Gastrocnemius medialis (tissue), 4 donors: ENCODE data around the gene DNM2. TPM values are rescaled to one million over a fixed set of nuclear protein-coding genes. Genes with fewer than 3 reads are reported as not detected.

ENCODE experiments used
- ATAC-seq, 2 donors: fragments of 150-250 bp; one replicate each; pipeline ENCODE4 v1.9.1; 2016
- DNase-seq, 2 donors: peaks; one replicate each; pipeline ENCODE4 v3.0.0-alpha.2; 2019
- H3K27ac ChIP-seq, 4 donors: fragments of 200-600 bp; sonication (generic); 1 replicate in 1 of 4; 2 replicates in 3 of 4; pipeline ENCODE4 v1.5.1; 2016 to 2018; ENCODE audit warnings: mild to moderate bottlenecking in 2 of 4, moderate library complexity in 1 of 4
- H3K27me3 ChIP-seq, 3 donors: fragments of 200-600 bp; sonication (generic) in 2 of 3; 1 replicate in 1 of 3; 2 replicates in 2 of 3; pipeline versions ENCODE4 v1.5.1 to v1.6.0; 2016 to 2019; ENCODE audit warnings: mild to moderate bottlenecking in 1 of 3, moderate library complexity in 1 of 3
- H3K36me3 ChIP-seq, 2 donors: fragments of 200-600 bp; sonication (generic) in 1 of 2; one replicate each; pipeline ENCODE4 v1.5.1; 2017 to 2018
- H3K4me1 ChIP-seq, 2 donors: fragments of 200-600 bp; sonication (generic) in 1 of 2; one replicate each; pipeline ENCODE4 v1.5.1; 2016 to 2017; ENCODE audit warnings: mild to moderate bottlenecking in 2 of 2
- H3K4me3 ChIP-seq, 4 donors: fragments of 200-600 bp; sonication (generic) in 3 of 4; 1 replicate in 1 of 4; 2 replicates in 3 of 4; pipeline ENCODE4 v1.5.1; 2016 to 2019; ENCODE audit warnings: mild to moderate bottlenecking in 2 of 4
- H3K9me3 ChIP-seq, 3 donors: fragments of 200-600 bp; sonication (generic) in 2 of 3; 1 replicate in 1 of 3; 2 replicates in 2 of 3; pipeline ENCODE4 v1.5.1; 2016 to 2019
- CTCF ChIP-seq, 5 experiments: fragments of 450-650 bp in 3 of 5; fragments of 200-600 bp in 2 of 5; sonication (generic) in 2 of 5; IDR thresholded peaks in 4 of 5; conservative IDR thresholded peaks in 1 of 5; 1 replicate in 4 of 5; 2 replicates in 1 of 5; pipeline ENCODE4 v1.5.1; 2016 to 2019; ENCODE audit warnings: antibody characterized with exemption in 5 of 5, mild to moderate bottlenecking in 3 of 5, moderate library complexity in 3 of 5
- POLR2A ChIP-seq, 2 donors: fragments of 450-650 bp; IDR thresholded peaks; one replicate each; pipeline ENCODE4 v1.6.1; 2017; ENCODE audit warnings: antibody characterized with exemption in 2 of 2, mild to moderate bottlenecking in 2 of 2, moderate library complexity in 2 of 2
- in situ Hi-C, 4 donors: fragments of 200-750 bp; cut with MboI; loops; one replicate each; pipeline versions ENCODE4 v1.15.0 to v1.8.0; 2017; ENCODE audit warnings: low sequenced_read_pairs in 4 of 4
- intact Hi-C: fragments of 100-400 bp; cut with DNase I; formaldehyde crosslinking; loops from one replicate; pipeline ENCODE4 v1.15.1; 2023; ENCODE audit warnings: low total_unique reads
- total RNA-seq, 4 donors: library from RNA; depleted of rRNA; stranded (reverse); fragments of >200 nt; gene quantifications; one replicate each; pipeline versions ENCODE4 v1.1.0 to v1.2.3, GENCODE V29; 2016

The DNM2 gene
- total RNA-seq, 4 donors from 2014 or later: 76.2 to 131 (median 108) TPM

- no peak overlapping the region for H3K4me3 ChIP-seq
- no peaks in the 10 kb centered on the region for H3K9me3 ChIP-seq
- H3K27me3 ChIP-seq: no peaks in the 10 kb centered on the region
- H3K4me1 ChIP-seq: peaks cover 38 to 40% of the 10 kb centered on the region in 2 donors
- ATAC-seq (no peak), DNase-seq (no peak)
- in situ Hi-C loops (no loop called here), intact Hi-C loops (no loop called here)
- peaks cover 0 to 15% of the 10 kb centered on the region in 2 donors for H3K36me3 ChIP-seq
- TF ChIP-seq CTCF (IDR thresholded peaks at IDR 0.05 in 4 of 5, conservative IDR thresholded peaks at IDR 0.05 in 1 of 5) (no peak), POLR2A (IDR thresholded peaks at IDR 0.05) (no peak)
- peak overlapping the region in 3 of 4 donors; percentile 9 to 55 (median 18) for H3K27ac ChIP-seq
Observed at GRCh38 chr19:10763411-10763810, 45.5 kb downstream of the DNM2 start.

- in situ Hi-C loops: no loop called here
- peak overlapping the region in 2 of 4 donors; percentile 9 to 18 for H3K27ac ChIP-seq
- H3K4me3 ChIP-seq: no peak overlapping the region
- intact Hi-C loops: no loop called here
- no peaks in the 10 kb centered on the region for H3K27me3 ChIP-seq
- DNase-seq (no peak), ATAC-seq (no peak)
- peaks cover 0 to 15% of the 10 kb centered on the region in 2 donors for H3K36me3 ChIP-seq
- no peaks in the 10 kb centered on the region for H3K9me3 ChIP-seq
- TF ChIP-seq POLR2A (IDR thresholded peaks at IDR 0.05) (no peak), CTCF (IDR thresholded peaks at IDR 0.05 in 4 of 5, conservative IDR thresholded peaks at IDR 0.05 in 1 of 5) (no peak)
- H3K4me1 ChIP-seq: peaks cover 43 to 44% of the 10 kb centered on the region in 2 donors
Observed at GRCh38 chr19:10763828-10764339, 46.0 kb downstream of the DNM2 start.

GRCh38 chr19:10764340-10764894, 46.5 kb downstream of the DNM2 start:
- peaks cover 48 to 50% of the 10 kb centered on the region in 2 donors for H3K4me1 ChIP-seq
- peaks cover 0 to 15% of the 10 kb centered on the region in 2 donors for H3K36me3 ChIP-seq
- H3K27ac ChIP-seq: peak overlapping the region in 1 of 4 donors; percentile 18
- intact Hi-C loops: no loop called here
- no peaks in the 10 kb centered on the region for H3K9me3 ChIP-seq
- no peak for TF ChIP-seq CTCF (IDR thresholded peaks at IDR 0.05 in 4 of 5, conservative IDR thresholded peaks at IDR 0.05 in 1 of 5)
- no peak for TF ChIP-seq POLR2A (IDR thresholded peaks at IDR 0.05)
- DNase-seq (no peak), ATAC-seq (no peak)
- H3K4me3 ChIP-seq: no peak overlapping the region
- H3K27me3 ChIP-seq: no peaks in the 10 kb centered on the region
- in situ Hi-C loops: no loop called here

- Histone ChIP-seq H3K27me3 (no peaks in the 10 kb centered on the region), H3K4me3 (no peak overlapping the region), H3K27ac (peak overlapping the region; percentile 60 to 85 (median 73)), H3K36me3 (peaks cover 0 to 5% of the 10 kb centered on the region in 2 donors), H3K9me3 (no peaks in the 10 kb centered on the region), H3K4me1 (peaks cover 53 to 58% of the 10 kb centered on the region in 2 donors)
- in situ Hi-C loops (loop anchor here in 1 of 4 donors (5.0 kb wide), 1 partner anchor 49 kb away; the partner anchor contains the start of gene DNM2), intact Hi-C loops (no loop called here)
- ATAC-seq (peak; percentile 45 to 69), DNase-seq (peak; percentile 18 to 61)
- TF ChIP-seq POLR2A (IDR thresholded peaks at IDR 0.05) (no peak), CTCF (IDR thresholded peaks at IDR 0.05 in 4 of 5, conservative IDR thresholded peaks at IDR 0.05 in 1 of 5) (no peak)
Observed at GRCh38 chr19:10766049-10766623, 48.3 kb downstream of the DNM2 start.
